ENCODE results near the gene UBA6.

UBA6 gene

GRCh38 chr4:67615119-67615518 is 85.8 kb downstream of the UBA6 start:
- Histone ChIP-seq H3K36me3 (ENCODE audit: insufficient read depth, low read length) (peaks cover 30% of the 10 kb centered on the region; the same call in 1 of the 2 replicates), H3K9me2 (replicated peaks; ENCODE audit: low read depth, low read length) (no peaks in the 10 kb centered on the region), H3K4me1 (ENCODE audit: insufficient read depth, low read length, poor library complexity, severe bottlenecking) (no peaks in the 10 kb centered on the region), H3K4me2 (ENCODE audit: low read depth, low read length, poor library complexity, severe bottlenecking) (no peak overlapping the region), H3K4me3 (ENCODE audit: low read length, poor library complexity, severe bottlenecking) (no peak overlapping the region), H2AFZ (ENCODE audit: low read length) (no peak overlapping the region), H3K27me3 (ENCODE audit: insufficient read depth, low read length, poor library complexity, severe bottlenecking) (no peaks in the 10 kb centered on the region), H3K9me3 (ENCODE audit: insufficient read depth, low read depth, low read length) (no peaks in the 10 kb centered on the region), H3F3A (ENCODE audit: low read depth) (no peaks in the 10 kb centered on the region; the same call in 1 of the 2 replicates), H3K79me2 (ENCODE audit: insufficient read depth, low read length) (no peaks in the 10 kb centered on the region), H4K20me1 (ENCODE audit: insufficient read depth, low read length, poor library complexity, severe bottlenecking) (no peaks in the 10 kb centered on the region), H3K9ac (ENCODE audit: low read depth, low read length, poor library complexity, severe bottlenecking) (no peak overlapping the region)
- TF ChIP-seq, protein P1, sequence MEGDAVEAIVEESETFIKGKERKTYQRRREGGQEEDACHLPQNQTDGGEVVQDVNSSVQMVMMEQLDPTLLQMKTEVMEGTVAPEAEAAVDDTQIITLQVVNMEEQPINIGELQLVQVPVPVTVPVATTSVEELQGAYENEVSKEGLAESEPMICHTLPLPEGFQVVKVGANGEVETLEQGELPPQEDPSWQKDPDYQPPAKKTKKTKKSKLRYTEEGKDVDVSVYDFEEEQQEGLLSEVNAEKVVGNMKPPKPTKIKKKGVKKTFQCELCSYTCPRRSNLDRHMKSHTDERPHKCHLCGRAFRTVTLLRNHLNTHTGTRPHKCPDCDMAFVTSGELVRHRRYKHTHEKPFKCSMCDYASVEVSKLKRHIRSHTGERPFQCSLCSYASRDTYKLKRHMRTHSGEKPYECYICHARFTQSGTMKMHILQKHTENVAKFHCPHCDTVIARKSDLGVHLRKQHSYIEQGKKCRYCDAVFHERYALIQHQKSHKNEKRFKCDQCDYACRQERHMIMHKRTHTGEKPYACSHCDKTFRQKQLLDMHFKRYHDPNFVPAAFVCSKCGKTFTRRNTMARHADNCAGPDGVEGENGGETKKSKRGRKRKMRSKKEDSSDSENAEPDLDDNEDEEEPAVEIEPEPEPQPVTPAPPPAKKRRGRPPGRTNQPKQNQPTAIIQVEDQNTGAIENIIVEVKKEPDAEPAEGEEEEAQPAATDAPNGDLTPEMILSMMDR (conservative IDR thresholded peaks at IDR 0.05; ENCODE audit: low read length) = no peak
- no peak for TF ChIP-seq EZH2phosphoT487 (IDR thresholded peaks at IDR 0.05; ENCODE audit: borderline replicate concordance)

DNA sequence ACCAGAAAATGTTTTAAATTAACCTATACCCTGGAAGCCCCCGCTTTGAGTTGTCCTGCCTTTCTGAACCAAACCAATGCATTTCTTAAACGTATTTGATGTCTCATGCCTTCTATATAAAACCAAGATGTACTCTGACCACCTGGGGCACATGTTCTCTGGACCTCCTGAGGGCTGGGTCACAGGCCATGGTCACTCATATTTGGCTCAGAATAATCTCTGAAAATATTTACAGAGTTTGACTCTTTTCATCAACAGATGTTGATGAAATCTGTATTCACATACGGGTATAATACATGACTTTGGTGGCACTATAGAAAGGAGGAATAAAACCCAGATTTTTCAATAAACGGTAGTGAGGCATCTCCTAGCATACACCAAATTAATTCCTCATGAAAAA is 86.8 kb downstream of the UBA6 start:
- H3K79me2 ChIP-seq (ENCODE audit: insufficient read depth, low read length) = no peaks in the 10 kb centered on the region

DNA sequence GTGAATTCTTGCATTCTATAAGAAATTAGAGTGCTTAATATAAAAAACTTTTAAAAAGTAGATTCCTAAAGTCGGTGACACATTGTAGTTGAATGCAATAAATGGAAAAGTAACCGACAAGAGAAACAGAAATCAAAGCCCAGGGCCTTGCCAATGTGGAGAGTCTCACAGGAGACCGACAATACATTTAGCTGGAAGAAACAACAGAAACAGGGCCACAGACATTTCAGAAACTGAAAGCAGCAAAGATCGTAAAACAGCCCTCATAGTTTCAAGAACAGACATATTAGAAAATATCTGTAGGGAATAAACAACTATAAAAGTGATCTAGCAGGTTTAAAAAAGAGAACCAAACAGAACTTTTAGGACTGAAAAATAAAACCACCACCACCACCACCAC is 92.9 kb downstream of the UBA6 start:
- H4K20me1 ChIP-seq (ENCODE audit: insufficient read depth, low read length, poor library complexity, severe bottlenecking) = no peaks in the 10 kb centered on the region
- H2AFZ ChIP-seq (ENCODE audit: low read length) = no peak overlapping the region
- H3K9me3 ChIP-seq (ENCODE audit: insufficient read depth, low read depth, low read length) = peaks cover 2% of the 10 kb centered on the region; the same call in 1 of the 2 replicates
- TF ChIP-seq EZH2phosphoT487 (IDR thresholded peaks at IDR 0.05; ENCODE audit: borderline replicate concordance) = no peak
- TF ChIP-seq, protein P1 (conservative IDR thresholded peaks at IDR 0.05; ENCODE audit: low read length) = no peak
- H3K9me2 ChIP-seq (replicated peaks; ENCODE audit: low read depth, low read length) = no peaks in the 10 kb centered on the region
- H3K36me3 ChIP-seq (ENCODE audit: insufficient read depth, low read length) = no peaks in the 10 kb centered on the region
- no peak overlapping the region for H3K4me3 ChIP-seq (ENCODE audit: low read length, poor library complexity, severe bottlenecking)
- H3K79me2 ChIP-seq (ENCODE audit: insufficient read depth, low read length) = no peaks in the 10 kb centered on the region
- no peak overlapping the region for H3K4me2 ChIP-seq (ENCODE audit: low read depth, low read length, poor library complexity, severe bottlenecking)
- no peaks in the 10 kb centered on the region for H3F3A ChIP-seq (ENCODE audit: low read depth)
- no peak overlapping the region for H3K9ac ChIP-seq (ENCODE audit: low read depth, low read length, poor library complexity, severe bottlenecking)
- no peaks in the 10 kb centered on the region for H3K27me3 ChIP-seq (ENCODE audit: insufficient read depth, low read length, poor library complexity, severe bottlenecking)
- H3K4me1 ChIP-seq (ENCODE audit: insufficient read depth, low read length, poor library complexity, severe bottlenecking) = no peaks in the 10 kb centered on the region

More for the DNA sequence above, 86.8 kb downstream of the UBA6 start:
- Histone ChIP-seq H3K4me1 (ENCODE audit: insufficient read depth, low read length, poor library complexity, severe bottlenecking) (no peaks in the 10 kb centered on the region), H3K9me2 (replicated peaks; ENCODE audit: low read depth, low read length) (no peaks in the 10 kb centered on the region), H3K4me2 (ENCODE audit: low read depth, low read length, poor library complexity, severe bottlenecking) (no peak overlapping the region), H3K36me3 (ENCODE audit: insufficient read depth, low read length) (peaks cover 24% of the 10 kb centered on the region; the same call in 1 of the 2 replicates), H3K27me3 (ENCODE audit: insufficient read depth, low read length, poor library complexity, severe bottlenecking) (no peaks in the 10 kb centered on the region), H3K4me3 (ENCODE audit: low read length, poor library complexity, severe bottlenecking) (no peak overlapping the region), H2AFZ (ENCODE audit: low read length) (no peak overlapping the region), H3K9ac (ENCODE audit: low read depth, low read length, poor library complexity, severe bottlenecking) (no peak overlapping the region), H3F3A (ENCODE audit: low read depth) (no peaks in the 10 kb centered on the region; the same call in 1 of the 2 replicates), H4K20me1 (ENCODE audit: insufficient read depth, low read length, poor library complexity, severe bottlenecking) (no peaks in the 10 kb centered on the region), H3K9me3 (ENCODE audit: insufficient read depth, low read depth, low read length) (peaks cover 2% of the 10 kb centered on the region; the same call in 1 of the 2 replicates)
- TF ChIP-seq EZH2phosphoT487 (IDR thresholded peaks at IDR 0.05; ENCODE audit: borderline replicate concordance) = no peak
- TF ChIP-seq, protein P1 (conservative IDR thresholded peaks at IDR 0.05; ENCODE audit: low read length) = no peak
